ENCODE measurements around the gene ASIC3. TPM values are rescaled to one million over a fixed set of nuclear protein-coding genes. Genes with fewer than 3 reads are reported as not detected.
A peak's percentile ranks its signal among the peaks of the same experiment; 100 is the strongest.

ASIC3 gene
- total RNA-seq, 6 experiments from 2014 or later = 0.09 to 0.76 (median 0.31) TPM

DNA sequence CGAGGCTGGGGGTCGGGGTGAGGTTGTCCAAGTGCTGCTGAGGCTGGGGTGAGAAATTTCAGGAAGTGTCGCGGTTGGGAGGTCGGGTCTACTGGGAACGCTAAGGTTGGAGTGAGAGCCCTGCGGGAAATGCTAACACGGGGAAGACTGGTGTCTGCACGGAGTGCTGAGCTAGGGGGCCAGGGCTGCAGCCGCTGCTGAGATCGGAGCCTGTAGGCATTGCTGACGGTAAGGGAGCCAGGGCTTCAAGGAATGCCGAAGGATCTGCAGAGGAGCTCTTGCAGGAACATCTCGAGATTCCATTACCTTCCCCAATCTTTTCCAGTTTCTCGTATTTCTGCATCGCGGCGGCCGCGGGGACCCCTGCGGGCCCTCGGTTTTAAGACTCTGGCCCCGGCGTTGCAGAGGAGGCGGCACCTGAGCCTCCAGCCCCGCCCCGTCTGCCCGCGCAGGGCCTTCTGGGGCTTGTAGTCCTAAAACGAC, 9.2 kb downstream of the ASIC3 start, which contains the start of gene CDK5:
Gene CDK5, minus strand, starts transcription at position 392 of the 483 bp plus-strand sequence. Its CDS starts 49 bp downstream, at position 343.
- H3K36me3 Mint-ChIP-seq (ENCODE audit: low read depth) = no peaks in the 10 kb centered on the region; the same call in 1 of the 2 replicates

DNA sequence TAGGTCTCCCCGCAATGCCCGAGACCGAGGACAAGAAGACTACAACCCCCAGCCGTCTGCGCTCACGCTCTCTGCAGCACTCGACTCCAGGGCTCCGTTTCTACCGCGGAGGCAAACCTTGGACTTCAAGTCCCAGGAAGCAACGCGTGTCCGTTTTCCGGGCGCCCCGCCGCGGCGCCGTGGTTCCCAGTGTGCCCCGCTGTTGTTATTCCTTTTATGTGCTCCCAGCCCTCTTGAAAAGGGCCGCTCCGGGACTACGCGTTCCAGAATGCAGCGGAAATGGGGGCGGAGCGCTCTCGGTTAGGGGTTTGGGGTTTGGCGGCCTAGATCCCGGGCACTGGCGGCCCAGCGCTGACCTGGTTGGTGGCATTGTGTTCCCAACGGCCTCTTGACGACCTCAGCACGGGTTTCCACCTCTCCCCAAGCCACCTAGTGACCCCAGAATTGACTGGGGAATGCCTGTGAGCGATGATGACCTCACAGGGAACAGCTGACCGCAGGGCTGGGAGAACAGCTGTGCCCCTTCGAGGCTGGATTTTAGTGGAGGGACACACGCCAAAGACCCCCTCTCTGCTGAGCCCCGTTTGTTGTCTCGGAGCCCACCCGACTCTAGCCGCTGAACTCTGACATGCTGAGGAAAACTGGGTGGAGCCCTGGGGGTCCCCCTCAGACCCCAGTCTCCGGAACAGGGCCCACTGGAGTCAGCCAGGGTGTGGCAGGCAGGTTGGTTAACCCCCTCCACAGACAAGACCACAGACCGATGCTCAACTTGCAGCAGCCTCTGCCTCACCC, 9.9 kb downstream of the ASIC3 start:
- H3K27ac Mint-ChIP-seq = peak overlapping the region; percentile 95
- no peaks in the 10 kb centered on the region for H3K9me3 Mint-ChIP-seq
- peak; percentile 99 for DNase-seq
- peak overlapping the region; percentile 97 for H3K4me3 Mint-ChIP-seq
- no peaks in the 10 kb centered on the region; the same call in 1 of the 2 replicates for H3K27me3 Mint-ChIP-seq (ENCODE audit: insufficient read depth)
- TF ChIP-seq, protein P1, sequence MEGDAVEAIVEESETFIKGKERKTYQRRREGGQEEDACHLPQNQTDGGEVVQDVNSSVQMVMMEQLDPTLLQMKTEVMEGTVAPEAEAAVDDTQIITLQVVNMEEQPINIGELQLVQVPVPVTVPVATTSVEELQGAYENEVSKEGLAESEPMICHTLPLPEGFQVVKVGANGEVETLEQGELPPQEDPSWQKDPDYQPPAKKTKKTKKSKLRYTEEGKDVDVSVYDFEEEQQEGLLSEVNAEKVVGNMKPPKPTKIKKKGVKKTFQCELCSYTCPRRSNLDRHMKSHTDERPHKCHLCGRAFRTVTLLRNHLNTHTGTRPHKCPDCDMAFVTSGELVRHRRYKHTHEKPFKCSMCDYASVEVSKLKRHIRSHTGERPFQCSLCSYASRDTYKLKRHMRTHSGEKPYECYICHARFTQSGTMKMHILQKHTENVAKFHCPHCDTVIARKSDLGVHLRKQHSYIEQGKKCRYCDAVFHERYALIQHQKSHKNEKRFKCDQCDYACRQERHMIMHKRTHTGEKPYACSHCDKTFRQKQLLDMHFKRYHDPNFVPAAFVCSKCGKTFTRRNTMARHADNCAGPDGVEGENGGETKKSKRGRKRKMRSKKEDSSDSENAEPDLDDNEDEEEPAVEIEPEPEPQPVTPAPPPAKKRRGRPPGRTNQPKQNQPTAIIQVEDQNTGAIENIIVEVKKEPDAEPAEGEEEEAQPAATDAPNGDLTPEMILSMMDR (IDR thresholded peaks at IDR 0.05) = no peak
- no peaks in the 10 kb centered on the region for H3K36me3 Mint-ChIP-seq (ENCODE audit: low read depth)
- peaks cover 49% of the 10 kb centered on the region for H3K4me1 Mint-ChIP-seq (ENCODE audit: low read depth)

More for the DNA sequence above, 9.2 kb downstream of the ASIC3 start, which contains the start of gene CDK5:
- Mint-ChIP-seq H3K27me3 (ENCODE audit: insufficient read depth) (no peaks in the 10 kb centered on the region; the same call in 1 of the 2 replicates), H3K9me3 (no peaks in the 10 kb centered on the region), H3K27ac (peak within 1 kb of the TSS; percentile 95), H3K4me3 (peak within 1 kb of the TSS; percentile 97), H3K4me1 (ENCODE audit: low read depth) (peaks cover 43% of the 10 kb centered on the region)
- no peak for DNase-seq
- TF ChIP-seq, protein P1 (IDR thresholded peaks at IDR 0.05) = no peak

DNA sequence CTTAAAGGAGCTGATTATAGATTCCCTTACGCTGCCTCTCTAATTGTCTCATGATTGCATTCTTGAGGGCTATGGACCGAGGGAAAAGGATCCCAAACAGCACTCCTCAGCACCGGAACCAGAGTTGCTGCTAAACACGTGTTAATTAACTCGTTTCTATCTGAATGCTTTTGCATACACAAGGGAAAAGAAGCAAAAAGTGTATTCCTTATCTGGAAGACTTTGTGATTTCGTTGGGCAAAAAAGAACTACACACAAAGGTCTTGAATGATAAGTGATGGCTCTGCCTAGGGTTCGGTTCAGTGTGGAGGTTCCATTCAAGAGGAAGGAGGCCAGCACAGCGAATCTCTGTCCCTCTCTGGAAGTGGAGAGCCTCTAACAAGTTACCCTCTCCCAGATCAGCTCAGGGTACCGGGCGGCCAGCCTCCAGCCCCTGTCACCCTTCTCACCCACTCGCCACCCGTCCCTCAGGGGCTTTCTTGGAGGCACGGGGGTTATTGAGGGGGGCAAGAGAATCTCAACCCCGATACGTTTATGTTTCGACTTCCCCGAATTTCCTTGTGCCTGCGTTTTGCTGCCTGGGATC, 10.5 kb downstream of the ASIC3 start:
- H3K36me3 Mint-ChIP-seq (ENCODE audit: low read depth) = no peaks in the 10 kb centered on the region
- no peak for DNase-seq

DNA sequence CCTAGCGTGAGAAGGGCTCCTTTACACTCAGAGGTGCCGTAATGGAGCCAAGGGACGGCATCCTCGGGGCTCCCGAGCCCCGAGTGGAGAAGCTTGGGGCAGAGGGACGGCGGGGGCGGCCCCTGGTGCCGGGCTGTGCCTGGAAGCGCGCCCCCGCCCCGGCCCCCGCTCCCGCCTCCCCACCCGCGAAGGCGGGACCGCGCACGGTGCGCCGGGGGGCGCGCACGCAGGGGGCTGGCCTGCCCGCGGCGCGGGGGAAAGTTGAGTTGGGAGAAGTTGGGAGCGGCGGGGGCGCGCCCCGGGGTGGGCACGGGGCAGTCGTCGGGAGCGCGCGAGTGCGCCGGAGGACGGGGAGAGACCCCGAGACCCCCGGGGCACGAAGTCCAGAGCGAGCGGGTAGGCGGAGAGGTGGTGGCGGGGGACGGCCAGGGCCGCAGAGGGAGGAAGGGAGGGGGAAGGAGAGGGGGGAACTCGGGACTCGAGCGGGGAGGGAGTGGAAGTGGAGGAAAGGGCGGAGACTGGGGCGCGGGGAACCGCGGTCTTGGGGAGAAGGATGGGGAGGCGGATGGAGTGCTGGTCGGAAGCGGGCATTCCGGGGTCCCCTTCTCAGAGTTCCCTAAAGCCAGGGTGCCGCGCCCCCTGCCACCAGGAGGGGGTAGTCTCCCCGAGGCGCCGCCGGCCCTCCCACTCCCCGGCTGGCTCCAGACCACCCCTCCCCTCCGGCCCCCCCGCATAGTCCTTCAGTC, 11.2 kb downstream of the ASIC3 start, which contains the start of gene SLC4A2:
Gene SLC4A2, plus strand, starts transcription at position 223 of the 746 bp plus-strand sequence. CDS start 2,399 bp downstream, outside the sequence.
- H3K4me1 Mint-ChIP-seq (ENCODE audit: low read depth) = peaks cover 54% of the 10 kb centered on the region
- H3K27me3 Mint-ChIP-seq (ENCODE audit: insufficient read depth) = no peaks in the 10 kb centered on the region; the same call in 1 of the 2 replicates
- peak; percentile 61 for DNase-seq
- TF ChIP-seq, protein P1 (IDR thresholded peaks at IDR 0.05) = peak; percentile 80
- H3K27ac Mint-ChIP-seq = peak within 1 kb of the TSS; percentile 95
- no peaks in the 10 kb centered on the region for H3K36me3 Mint-ChIP-seq (ENCODE audit: low read depth)
- H3K4me3 Mint-ChIP-seq = peak within 1 kb of the TSS; percentile 97
- H3K9me3 Mint-ChIP-seq = no peaks in the 10 kb centered on the region

More for the DNA sequence above, 10.5 kb downstream of the ASIC3 start:
- TF ChIP-seq, protein P1 (IDR thresholded peaks at IDR 0.05) = no peak
- H3K4me1 Mint-ChIP-seq (ENCODE audit: low read depth) = peaks cover 54% of the 10 kb centered on the region
- H3K27ac Mint-ChIP-seq = peak overlapping the region; percentile 95
- no peaks in the 10 kb centered on the region for H3K9me3 Mint-ChIP-seq
- H3K27me3 Mint-ChIP-seq (ENCODE audit: insufficient read depth) = no peaks in the 10 kb centered on the region; the same call in 1 of the 2 replicates
- peak overlapping the region; percentile 97 for H3K4me3 Mint-ChIP-seq

DNA sequence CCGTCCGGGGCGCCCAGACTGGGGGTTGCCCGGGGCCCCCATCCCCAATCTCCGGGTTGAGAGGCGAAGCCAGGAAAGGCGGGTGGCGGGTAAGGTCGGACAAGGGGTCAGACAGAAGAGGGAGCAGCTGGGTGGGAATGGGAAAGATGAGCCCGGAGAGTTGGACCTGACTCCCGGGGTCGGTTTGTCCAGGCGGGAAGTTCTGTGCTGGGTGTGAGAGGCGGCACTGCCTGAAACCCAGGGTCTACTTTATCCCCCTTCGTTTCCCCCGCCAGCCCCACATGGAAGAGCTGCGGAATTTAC, 11.7 kb downstream of the ASIC3 start:
- H3K4me1 Mint-ChIP-seq (ENCODE audit: low read depth) = peaks cover 54% of the 10 kb centered on the region
- peak overlapping the region; percentile 97 for H3K4me3 Mint-ChIP-seq
- TF ChIP-seq, protein P1 (IDR thresholded peaks at IDR 0.05) = peak; percentile 34
- H3K27me3 Mint-ChIP-seq (ENCODE audit: insufficient read depth) = no peaks in the 10 kb centered on the region; the same call in 1 of the 2 replicates
- H3K27ac Mint-ChIP-seq = peak overlapping the region; percentile 70
- H3K9me3 Mint-ChIP-seq = no peaks in the 10 kb centered on the region
- no peak for DNase-seq
- H3K36me3 Mint-ChIP-seq (ENCODE audit: low read depth) = no peaks in the 10 kb centered on the region
